HCT116 (cell line): Measurements from ENCODE around the gene GGA2. TPM values are rescaled to one million over a fixed set of nuclear protein-coding genes. Genes with fewer than 3 reads are reported as not detected.
"Not testable (repeated sequence)": the region's sequence is repeated elsewhere in the genome, so short reads cannot be mapped to it uniquely, and the experiment has no call there.

ENCODE experiments used
- ATAC-seq: fragments of 200-7000 bp; cut with Tn5 transposase; 2 replicates; pipeline ENCODE4 v1.9.1; 2020; ENCODE audit warnings: mild to moderate bottlenecking, moderate library complexity
- BruUV-seq: library from RNA; stranded (reverse); fragments of 400-500 nt; replicated peaks from 2 replicates; lab custom pipeline; 2021; lab: Mats Ljungman, UMichigan
- CTCF ChIA-PET: fragments of 300-600 bp; sonication (Branson Sonifier 250); formaldehyde crosslinking; loops from one replicate; lab custom pipeline; 2021; ENCODE audit warnings: antibody characterized with exemption; lab: Charles Lee
- POLR2A ChIA-PET: fragments of 300-600, 350-600 bp; sonication (Branson Sonifier 250); formaldehyde crosslinking; loops from one replicate; lab custom pipeline; 2021; ENCODE audit warnings: antibody characterized with exemption; lab: Charles Lee
- RAD21 ChIA-PET, 2 experiments: fragments of 300-600 bp; sonication (Branson Sonifier 250); formaldehyde crosslinking; loops; one replicate each; lab custom pipeline; 2023; ENCODE audit warnings: low total read pairs in 2 of 2; ENCODE audit not compliant: uncharacterized antibody in 2 of 2, unreplicated experiment in 2 of 2, low non-redundant PET in 1 of 2; lab: Charles Lee
- DNase-seq: peaks from one replicate; pipeline ENCODE4 v3.0.0-alpha.2; 2010; ENCODE audit warnings: low read depth, low spot score
- H2AFZ ChIP-seq: fragments of 200-600 bp; shearing (Covaris generic), sonication (generic); 2 replicates; pipeline ENCODE4 v1.6.1; 2017; ENCODE audit warnings: low read depth, mixed run types, mixed read lengths, antibody characterized with exemption, low read length; ENCODE audit not compliant: poor library complexity, severe bottlenecking
- H3K27ac ChIP-seq: 2 replicates; pipeline ENCODE4 v1.5.1; 2012; ENCODE audit warnings: low read depth, low read length
- H3K27me3 ChIP-seq: fragments of 200-600 bp; sonication (generic); 2 replicates; pipeline ENCODE4 v1.6.1; 2016; ENCODE audit warnings: mixed run types, low read length, mixed read lengths; ENCODE audit not compliant: insufficient read depth
- H3K36me3 ChIP-seq, 2 experiments: fragments of 200-500 bp in 1 of 2; fragments of 200-600 bp in 1 of 2; sonication (Bioruptor generic) in 1 of 2; sonication (generic) in 1 of 2; 2 replicates each; pipeline versions ENCODE4 v1.5.1 to v1.6.1; 2014 to 2016; ENCODE audit warnings: low read length in 2 of 2, inconsistent platforms in 1 of 2, mixed read lengths in 1 of 2, mixed run types in 1 of 2; ENCODE audit not compliant: insufficient read depth in 2 of 2, control insufficient read depth in 1 of 2
- H3K4me1 ChIP-seq, 2 experiments: fragments of 200-600 bp in 1 of 2; sonication (generic) in 1 of 2; 2 replicates each; pipeline versions ENCODE4 v1.5.1 to v1.6.1; 2012 to 2017; ENCODE audit warnings: low read length in 2 of 2, inconsistent platforms in 1 of 2, mild to moderate bottlenecking in 1 of 2, mixed read lengths in 1 of 2, mixed run types in 1 of 2, moderate library complexity in 1 of 2; ENCODE audit not compliant: insufficient read depth in 2 of 2, control insufficient read depth in 1 of 2
- H3K4me2 ChIP-seq: fragments of 200-600 bp; sonication (generic); 2 replicates; pipeline ENCODE4 v1.6.1; 2017; ENCODE audit warnings: mixed run types, low read length, mixed read lengths
- H3K4me3 ChIP-seq, 2 experiments: fragments of 200-600 bp in 1 of 2; sonication (generic) in 1 of 2; replicated peaks in 1 of 2; 2 replicates each; pipeline ENCODE4 v1.5.1; 2011 to 2016; ENCODE audit warnings: low read length in 2 of 2, control low read depth in 1 of 2, low read depth in 1 of 2, mild to moderate bottlenecking in 1 of 2, mixed read lengths in 1 of 2, mixed run types in 1 of 2
- H3K79me2 ChIP-seq: fragments of 200-600 bp; sonication (generic); 2 replicates; pipeline ENCODE4 v1.6.1; 2017; ENCODE audit warnings: mild to moderate bottlenecking, mixed run types, low read length, moderate library complexity, mixed read lengths; ENCODE audit not compliant: insufficient read depth
- H3K9ac ChIP-seq: fragments of 200-600 bp; sonication (generic); 2 replicates; pipeline ENCODE4 v1.6.1; 2016; ENCODE audit warnings: low read length, mixed read lengths
- H3K9me2 ChIP-seq: fragments of 200-600 bp; sonication (generic), shearing (Covaris generic); 2 replicates; pipeline ENCODE4 v1.6.1; 2017; ENCODE audit warnings: mixed run types, mild to moderate bottlenecking, moderate library complexity; ENCODE audit not compliant: insufficient read depth
- H3K9me3 ChIP-seq, 2 experiments: fragments of 200-500 bp in 1 of 2; fragments of 200-600 bp in 1 of 2; sonication (Bioruptor generic) in 1 of 2; sonication (generic) in 1 of 2; 2 replicates each; pipeline ENCODE4 v1.6.1; 2014 to 2017; ENCODE audit warnings: low read length in 2 of 2, mixed read lengths in 2 of 2, inconsistent platforms in 1 of 2, low read depth in 1 of 2, mild to moderate bottlenecking in 1 of 2, mixed run types in 1 of 2, moderate library complexity in 1 of 2; ENCODE audit not compliant: control insufficient read depth in 1 of 2, insufficient read depth in 1 of 2
- H4K20me1 ChIP-seq: fragments of 200-600 bp; sonication (generic), shearing (Covaris generic); 2 replicates; pipeline ENCODE4 v1.6.1; 2017; ENCODE audit warnings: mixed run types, mild to moderate bottlenecking, moderate library complexity; ENCODE audit not compliant: insufficient read depth
- CBX3 ChIP-seq: IDR thresholded peaks from 2 replicates; pipeline ENCODE4 v1.6.1; 2012; ENCODE audit warnings: low read depth
- CEBPB ChIP-seq: IDR thresholded peaks from 2 replicates; pipeline ENCODE4 v1.6.1; 2012; ENCODE audit warnings: low read depth
- EGR1 ChIP-seq: IDR thresholded peaks from 2 replicates; pipeline ENCODE4 v1.6.1; 2012; ENCODE audit warnings: low read depth
- ELF1 ChIP-seq: IDR thresholded peaks from 2 replicates; pipeline ENCODE4 v1.6.1; 2012; ENCODE audit warnings: low read depth, borderline replicate concordance
- EZH2phosphoT487 ChIP-seq: fragments of 200-600 bp; IDR thresholded peaks from 2 replicates; pipeline ENCODE4 v1.6.1; 2018; ENCODE audit warnings: antibody characterized with exemption, borderline replicate concordance
- FOSL1 ChIP-seq: IDR thresholded peaks from 2 replicates; pipeline ENCODE4 v1.6.1; 2012; ENCODE audit warnings: low read depth
- JUND ChIP-seq: IDR thresholded peaks from 2 replicates; pipeline ENCODE4 v1.6.1; 2012
- POLR2A ChIP-seq: IDR thresholded peaks from 2 replicates; pipeline ENCODE4 v1.7.0; 2011; ENCODE audit warnings: borderline replicate concordance; ENCODE audit not compliant: insufficient read depth, insufficient read length; ENCODE audit errors: extremely low read depth
- SIN3A ChIP-seq: IDR thresholded peaks from 2 replicates; pipeline ENCODE4 v1.6.1; 2012; ENCODE audit warnings: low read depth
- SP1 ChIP-seq: IDR thresholded peaks from 2 replicates; pipeline ENCODE4 v1.6.1; 2012; ENCODE audit warnings: low read depth
- SRF ChIP-seq: IDR thresholded peaks from 2 replicates; pipeline ENCODE4 v1.6.1; 2012; ENCODE audit warnings: low read depth
- TCF7L2 ChIP-seq: IDR thresholded peaks from 2 replicates; pipeline ENCODE4 v1.7.0; 2011; ENCODE audit warnings: borderline replicate concordance, inconsistent platforms; ENCODE audit not compliant: insufficient read depth, insufficient read length; ENCODE audit errors: extremely low read depth
- ZBTB33 ChIP-seq: IDR thresholded peaks from 2 replicates; pipeline ENCODE4 v1.6.1; 2011; ENCODE audit warnings: mild to moderate bottlenecking, low read length, moderate library complexity; ENCODE audit not compliant: insufficient replicate concordance; ENCODE audit errors: extremely low read depth
- ZNF274 ChIP-seq: fragments of 200-500 bp; sonication (Bioruptor generic); IDR thresholded peaks from 2 replicates; pipeline ENCODE4 v1.6.1; 2014; ENCODE audit warnings: mild to moderate bottlenecking, low read depth, low read length, inconsistent platforms
- intact Hi-C: fragments of 100-400 bp; cut with micrococcal nuclease; formaldehyde crosslinking; loops from 2 replicates; pipeline ENCODE4 v1.10.0; 2022
- total RNA-seq: library from RNA; stranded (reverse); gene quantifications from one replicate; pipeline ENCODE4 v1.2.1, GENCODE V29; 2021; ENCODE audit not compliant: unreplicated experiment
- TF ChIP-seq, protein P1 (sequence below): IDR thresholded peaks from 2 replicates; pipeline ENCODE4 v1.6.1; 2012

GGA2 gene
- total RNA-seq, 1 experiment from 2014 or later = 68.3 TPM

DNA sequence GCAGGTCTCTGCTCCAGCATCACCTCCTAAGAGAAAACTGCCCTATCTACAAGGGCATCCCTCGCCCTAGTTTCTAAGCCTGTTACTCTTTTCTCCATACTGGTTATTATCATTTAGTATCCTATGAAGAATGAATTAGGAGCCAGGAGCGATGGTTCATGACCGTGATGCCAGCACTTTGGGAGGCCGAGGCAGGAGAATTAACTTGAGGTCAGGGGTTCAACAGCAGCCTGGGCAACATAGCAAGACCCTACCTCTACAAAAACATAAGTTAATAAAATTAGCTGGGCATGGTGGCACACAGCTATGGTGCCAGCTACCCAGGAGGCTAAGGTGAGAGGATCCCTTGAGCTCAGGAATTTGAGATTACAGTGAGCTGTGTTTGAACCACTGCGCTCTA lies 39.6 kb upstream of the GGA2 start (continued):
- TF ChIP-seq EGR1 (no peak), ELF1 (no peak), CBX3 (no peak)
- TF ChIP-seq, all 23 proteins: peak for 0

DNA sequence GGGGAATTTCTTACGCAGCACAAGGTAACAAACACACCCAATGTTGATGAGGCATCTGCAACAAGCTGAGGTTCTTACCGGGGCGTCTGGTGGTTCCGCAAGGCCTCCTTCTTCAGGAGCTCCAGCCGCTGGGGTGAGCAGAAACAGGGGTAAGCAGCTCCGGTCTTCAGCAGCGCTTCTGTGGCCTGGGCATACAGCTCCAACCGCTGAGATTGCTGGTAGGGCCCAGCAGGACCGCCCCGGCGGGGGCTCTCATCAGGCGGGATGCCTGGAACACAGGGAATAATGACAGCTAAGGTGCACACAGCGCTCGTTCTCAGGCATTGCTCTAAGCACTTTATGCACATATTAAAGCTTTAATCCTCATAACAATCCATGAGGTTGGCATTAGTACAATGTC lies 34.1 kb upstream of the GGA2 start:
- intact Hi-C loops = no loop called here
- TF ChIP-seq EGR1 (no peak), SIN3A (no peak), TCF7L2 (no peak), FOSL1 (no peak), POLR2A (no peak), CBX3 (no peak), SRF (no peak), EZH2phosphoT487 (no peak), SP1 (no peak), ZNF274 (no peak), ZBTB33 (no peak), CEBPB (no peak), JUND (no peak)
- TF ChIP-seq, protein P1, sequence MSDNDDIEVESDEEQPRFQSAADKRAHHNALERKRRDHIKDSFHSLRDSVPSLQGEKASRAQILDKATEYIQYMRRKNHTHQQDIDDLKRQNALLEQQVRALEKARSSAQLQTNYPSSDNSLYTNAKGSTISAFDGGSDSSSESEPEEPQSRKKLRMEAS = no peak
- TF ChIP-seq, all 23 proteins: peak for 0
- no peak overlapping the region for H3K27ac ChIP-seq
- H3K4me1 ChIP-seq = peaks cover 0 to 3% of the 10 kb centered on the region in 2 experiments; a peak in 2 of 4 replicates
- BruUV-seq = no TSS peak
- H3K27me3 ChIP-seq = no peaks in the 10 kb centered on the region
- no peak for DNase-seq
- H3K9me2 ChIP-seq = no peaks in the 10 kb centered on the region
- H3K36me3 ChIP-seq = peaks cover 27 to 30% of the 10 kb centered on the region in 2 experiments
- no peak for ATAC-seq
- no peak overlapping the region for H2AFZ ChIP-seq
- CTCF ChIA-PET = no interaction called here
- H4K20me1 ChIP-seq = no peaks in the 10 kb centered on the region
- H3K9me3 ChIP-seq = no peaks in the 10 kb centered on the region
- no peak overlapping the region for H3K9ac ChIP-seq
- POLR2A ChIA-PET = no interaction called here
- no peak overlapping the region for H3K4me3 ChIP-seq
- RAD21 ChIA-PET = no interaction called here
- H3K79me2 ChIP-seq = peaks cover 7% of the 10 kb centered on the region; the same call in 1 of the 2 replicates
- no peak overlapping the region for H3K4me2 ChIP-seq

- intact Hi-C loops, BruUV-seq, ATAC-seq: not testable (repeated sequence)
Measured at GRCh38 chr16:23540817-23541178, 30.5 kb upstream of the GGA2 start.

More at GRCh38 chr16:23540817-23541178, 30.5 kb upstream of the GGA2 start:
- H3K9me2 ChIP-seq, H2AFZ ChIP-seq, H3K9me3 ChIP-seq, H3K27me3 ChIP-seq, H3K79me2 ChIP-seq, POLR2A ChIA-PET, H3K9ac ChIP-seq, CTCF ChIA-PET, RAD21 ChIA-PET, DNase-seq, H3K4me3 ChIP-seq, H3K27ac ChIP-seq, H4K20me1 ChIP-seq, H3K4me2 ChIP-seq: not testable (repeated sequence)
- H3K36me3 ChIP-seq = peaks cover 14% of the 10 kb centered on the region in 2 experiments; a peak in 3 of 4 replicates
- peaks cover 7 to 17% of the 10 kb centered on the region in 2 experiments for H3K4me1 ChIP-seq
